Fibroblast of mammary gland (primary cell): ENCODE results near the gene PIKFYVE.
A peak's percentile ranks its signal among the peaks of the same experiment; 100 is the strongest.

Experiments used
- DNase-seq: peaks from one replicate; pipeline ENCODE4 v3.0.0-alpha.2; 2010; ENCODE audit warnings: low read depth
- H3K4me3 ChIP-seq: 2 replicates; pipeline ENCODE4 v1.5.1; 2011; ENCODE audit warnings: low read depth, mild to moderate bottlenecking, low read length, moderate library complexity; ENCODE audit not compliant: control insufficient read depth
- CTCF ChIP-seq: conservative IDR thresholded peaks from 2 replicates; pipeline ENCODE4 v1.5.1; 2011; ENCODE audit warnings: low read depth, low read length, inconsistent platforms; ENCODE audit not compliant: control insufficient read depth, insufficient read depth

PIKFYVE gene

GRCh38 chr2:208311954-208312353, 45.9 kb downstream of the PIKFYVE start:
- DNase-seq = peak; percentile 32
- H3K4me3 ChIP-seq = no peak overlapping the region
- TF ChIP-seq CTCF = no peak

- peak; percentile 92 for DNase-seq
- no peak for TF ChIP-seq CTCF
- no peak overlapping the region for H3K4me3 ChIP-seq
These were observed 49.2 kb downstream of the PIKFYVE start for GRCh38 chr2:208315081-208315788.

GRCh38 chr2:208318127-208318526, 52.1 kb downstream of the PIKFYVE start:
- TF ChIP-seq CTCF = no peak
- no peak overlapping the region for H3K4me3 ChIP-seq
- no peak for DNase-seq

DNA sequence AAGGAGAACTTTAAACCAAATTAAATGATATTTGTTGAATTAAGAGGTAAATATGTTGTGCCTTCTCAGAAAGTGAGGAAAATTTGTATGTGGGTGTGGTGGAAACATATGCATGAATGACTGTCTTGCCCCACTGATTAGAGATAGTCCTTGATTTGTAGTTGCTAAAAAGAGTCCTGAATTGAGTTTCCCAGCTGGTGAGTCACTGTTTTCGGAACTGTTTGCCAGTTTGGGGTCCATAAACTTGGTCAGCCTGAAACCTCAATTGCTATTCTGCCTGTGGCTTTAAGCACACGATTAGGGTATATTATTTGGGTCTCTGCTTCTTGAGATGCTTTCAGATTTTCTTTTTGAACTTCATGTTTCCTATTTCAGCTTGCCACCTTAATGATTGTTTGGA, 53.3 kb downstream of the PIKFYVE start:
- DNase-seq = peak; percentile 11
- no peak overlapping the region for H3K4me3 ChIP-seq
- TF ChIP-seq CTCF = no peak

- TF ChIP-seq CTCF = no peak
- peak; percentile 34 for DNase-seq
- no peak overlapping the region for H3K4me3 ChIP-seq
These were observed 54.6 kb downstream of the PIKFYVE start for GRCh38 chr2:208320686-208321085.

- TF ChIP-seq CTCF = no peak
- H3K4me3 ChIP-seq = no peak overlapping the region
- no peak for DNase-seq
These were observed 60.0 kb downstream of the PIKFYVE start for GRCh38 chr2:208326016-208326415.

GRCh38 chr2:208329485-208329884, 63.4 kb downstream of the PIKFYVE start:
- no peak for DNase-seq
- no peak for TF ChIP-seq CTCF
- no peak overlapping the region for H3K4me3 ChIP-seq
